Heart left ventricle (tissue), 16 donors: ENCODE measurements around the gene C19orf12. TPM values are rescaled to one million over a fixed set of nuclear protein-coding genes. Genes with fewer than 3 reads are reported as not detected.

ENCODE experiments used
- ATAC-seq, 4 donors: fragments of 200-7000 bp; cut with Tn5 transposase; one replicate each; pipeline ENCODE4 v1.9.1; 2020 to 2022; ENCODE audit warnings: moderate library complexity in 4 of 4, mild to moderate bottlenecking in 3 of 4, moderate number of reproducible peaks in 1 of 4
- DNase-seq, 5 donors: peaks; one replicate each; pipeline ENCODE4 v3.0.0-alpha.2; 2020
- H3K27ac ChIP-seq, 12 donors: fragments of 200-600 bp; sonication (generic) in 4 of 12; one replicate each; pipeline versions ENCODE4 v1.5.0 to v1.8.0; 2016 to 2022; ENCODE audit warnings: mild to moderate bottlenecking in 2 of 12
- H3K27me3 ChIP-seq, 9 donors: fragments of 200-600 bp; sonication (generic) in 2 of 9; one replicate each; pipeline versions ENCODE4 v1.5.1 to v1.8.0; 2016 to 2022; ENCODE audit warnings: mild to moderate bottlenecking in 3 of 9
- H3K36me3 ChIP-seq, 9 donors: fragments of 200-600 bp; sonication (generic) in 2 of 9; one replicate each; pipeline versions ENCODE4 v1.5.0 to v1.8.0; 2018 to 2022; ENCODE audit warnings: mild to moderate bottlenecking in 2 of 9
- H3K4me1 ChIP-seq, 12 donors: fragments of 200-600 bp; sonication (generic) in 4 of 12; one replicate each; pipeline versions ENCODE4 v1.5.0 to v1.8.0; 2016 to 2022; ENCODE audit warnings: mild to moderate bottlenecking in 3 of 12
- H3K4me3 ChIP-seq, 12 donors: fragments of 200-600 bp; sonication (generic) in 4 of 12; one replicate each; pipeline versions ENCODE4 v1.5.0 to v1.8.0; 2017 to 2022; ENCODE audit warnings: mild to moderate bottlenecking in 9 of 12, moderate library complexity in 4 of 12
- H3K9me3 ChIP-seq, 12 donors: fragments of 200-600 bp; sonication (generic) in 4 of 12; one replicate each; pipeline versions ENCODE4 v1.5.0 to v1.8.0; 2016 to 2022; ENCODE audit warnings: mild to moderate bottlenecking in 1 of 12
- POLR2A ChIP-seq, 2 donors: fragments of 450-650 bp; IDR thresholded peaks; one replicate each; pipeline ENCODE4 v1.6.1; 2017; ENCODE audit warnings: antibody characterized with exemption in 2 of 2, mild to moderate bottlenecking in 2 of 2, moderate library complexity in 2 of 2
- WGBS, 4 donors: extraction: QIAGEN DNeasy Blood & Tissue Kit in 2 of 4; methylation state at CpG; one replicate each; pipeline versions ENCODE4 v1.1.5 to v1.1.7; 2013 to 2018; 5-methylcytosine and 5-hydroxymethylcytosine counted together
- intact Hi-C, 10 donors: fragments of 100-400 bp; cut with DNase I; formaldehyde crosslinking; loops; one replicate each; pipeline versions ENCODE4 v1.11.1 to v1.14.2; 2022
- polyA plus RNA-seq, 2 donors: library from polyadenylated mRNA; stranded (reverse); fragments of 200-250 nt; gene quantifications; one replicate each; pipeline ENCODE4 v1.2.3, GENCODE V29; 2013
- total RNA-seq, 9 donors: library from RNA; depleted of rRNA in 2 of 9; stranded (reverse); fragments of >200 nt in 2 of 9; fragmentation: NEBNext Ultra II Directional in 3 of 9; extraction: Animal tissue kit (Norgen Biotek cat#: 25700) in 3 of 9; gene quantifications; one replicate each; pipeline versions ENCODE4 v1.1.0 to v1.2.4, GENCODE V29; 2016 to 2023
- TF ChIP-seq, protein P1 (sequence below), 12 donors: fragments of 200-600 bp; sonication (generic) in 4 of 12; IDR thresholded peaks; one replicate each; pipeline versions ENCODE4 v1.5.0 to v1.8.0; 2018 to 2022; ENCODE audit warnings: antibody characterized with exemption in 12 of 12, mild to moderate bottlenecking in 5 of 12
- donor health status: ischemic (EF 13 %, LVEDD 7.1; RV severe dilation, severe dysfunction).
- donor health status: healthy with polysubstance abuse.
- donor health status: DM: no; HTN: yes; CAD: no.
- donor health status: DM: no; HTN: no; CAD: no.
- donor health status: ischemic (EF 25% LVEDD 6.9; RV normal size, moderate dysfunction).
- donor health status: ischemic (EF 25% LVEDD 5.7; RV mildly dilated, moderate dysfunction).
- donor health status: healthy.
- donor health status: DM: yes; HTN: yes; CAD: no.
- donor health status: ischemic (EF 35%, LVEDD 5.7; RV mildly dilated, moderate dysfunction).
- donor health status: nonischemic (EF 11% LVEDD 7.7; RV severe dilation, severe dysfunction).
- donor health status: DM: yes; HTN: yes; CAD: no.
- donor health status: PGD.
- donor health status: ischemic (EF 29% LVEDD 5.4; RV normal size, mild dysfunction).
- donor health status: nonischemic (EF 23%, LVEDD 6.1; RV moderate dilation, normal function).

The C19orf12 gene
- total and polyA plus RNA-seq, 11 donors, result 34.0 to 80.3 (median 47.1) TPM

DNA sequence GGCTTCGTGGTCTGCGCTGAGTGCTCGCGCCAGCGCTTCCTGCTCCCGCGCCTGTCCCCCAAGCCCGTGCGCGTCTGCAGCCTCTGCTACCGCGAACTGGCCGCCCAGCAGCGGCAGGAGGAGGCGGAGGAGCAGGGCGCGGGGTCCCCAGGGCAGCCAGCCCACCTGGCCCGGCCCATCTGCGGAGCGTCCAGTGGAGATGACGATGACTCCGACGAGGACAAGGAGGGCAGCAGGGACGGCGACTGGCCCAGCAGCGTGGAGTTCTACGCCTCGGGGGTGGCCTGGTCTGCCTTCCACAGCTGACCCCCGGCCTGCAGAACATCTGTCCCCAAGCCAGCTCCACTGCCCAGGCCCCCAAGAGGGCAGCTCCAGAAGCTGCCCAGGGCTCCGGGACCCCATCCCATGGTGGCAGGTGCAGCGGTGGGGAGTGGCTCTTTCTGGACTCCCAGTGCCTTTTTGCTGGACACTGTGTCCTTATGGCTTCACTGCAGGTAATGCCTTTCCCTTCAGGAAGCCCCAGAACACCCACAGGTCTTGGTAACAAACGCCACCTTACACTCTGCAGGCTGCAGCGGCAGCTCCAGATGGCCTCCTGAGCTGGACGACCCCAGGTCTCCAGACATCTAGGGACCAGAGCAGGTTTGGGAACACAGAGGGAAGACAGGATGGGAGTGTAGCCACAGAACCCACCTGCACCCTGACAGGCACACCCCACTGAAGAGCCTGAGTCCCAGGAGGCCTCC lies 40.5 kb downstream of the C19orf12 start:
- H3K27me3 ChIP-seq, result no peaks in the 10 kb centered on the region
- peaks cover 7 to 93% (median 51%) of the 10 kb centered on the region in 12 donors for H3K4me1 ChIP-seq
- peaks cover 2 to 41% (median 24%) of the 10 kb centered on the region in 9 donors for H3K36me3 ChIP-seq
- no peak for TF ChIP-seq POLR2A (IDR thresholded peaks at IDR 0.05)
- TF ChIP-seq, protein P1, sequence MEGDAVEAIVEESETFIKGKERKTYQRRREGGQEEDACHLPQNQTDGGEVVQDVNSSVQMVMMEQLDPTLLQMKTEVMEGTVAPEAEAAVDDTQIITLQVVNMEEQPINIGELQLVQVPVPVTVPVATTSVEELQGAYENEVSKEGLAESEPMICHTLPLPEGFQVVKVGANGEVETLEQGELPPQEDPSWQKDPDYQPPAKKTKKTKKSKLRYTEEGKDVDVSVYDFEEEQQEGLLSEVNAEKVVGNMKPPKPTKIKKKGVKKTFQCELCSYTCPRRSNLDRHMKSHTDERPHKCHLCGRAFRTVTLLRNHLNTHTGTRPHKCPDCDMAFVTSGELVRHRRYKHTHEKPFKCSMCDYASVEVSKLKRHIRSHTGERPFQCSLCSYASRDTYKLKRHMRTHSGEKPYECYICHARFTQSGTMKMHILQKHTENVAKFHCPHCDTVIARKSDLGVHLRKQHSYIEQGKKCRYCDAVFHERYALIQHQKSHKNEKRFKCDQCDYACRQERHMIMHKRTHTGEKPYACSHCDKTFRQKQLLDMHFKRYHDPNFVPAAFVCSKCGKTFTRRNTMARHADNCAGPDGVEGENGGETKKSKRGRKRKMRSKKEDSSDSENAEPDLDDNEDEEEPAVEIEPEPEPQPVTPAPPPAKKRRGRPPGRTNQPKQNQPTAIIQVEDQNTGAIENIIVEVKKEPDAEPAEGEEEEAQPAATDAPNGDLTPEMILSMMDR (IDR thresholded peaks at IDR 0.05), result no peak
- intact Hi-C loops, result no loop called here
- ATAC-seq (no peak), DNase-seq (peak in 1 of 5 donors; percentile 22)
- H3K27ac ChIP-seq, result peak overlapping the region in 6 of 12 donors; percentile 7 to 92 (median 77)
- no peaks in the 10 kb centered on the region for H3K9me3 ChIP-seq
- H3K4me3 ChIP-seq, result no peak overlapping the region
- 96 to 98% (median 96%) methylated on average over 24 to 34 of the region's 34 CpGs for WGBS, 4 donors

DNA sequence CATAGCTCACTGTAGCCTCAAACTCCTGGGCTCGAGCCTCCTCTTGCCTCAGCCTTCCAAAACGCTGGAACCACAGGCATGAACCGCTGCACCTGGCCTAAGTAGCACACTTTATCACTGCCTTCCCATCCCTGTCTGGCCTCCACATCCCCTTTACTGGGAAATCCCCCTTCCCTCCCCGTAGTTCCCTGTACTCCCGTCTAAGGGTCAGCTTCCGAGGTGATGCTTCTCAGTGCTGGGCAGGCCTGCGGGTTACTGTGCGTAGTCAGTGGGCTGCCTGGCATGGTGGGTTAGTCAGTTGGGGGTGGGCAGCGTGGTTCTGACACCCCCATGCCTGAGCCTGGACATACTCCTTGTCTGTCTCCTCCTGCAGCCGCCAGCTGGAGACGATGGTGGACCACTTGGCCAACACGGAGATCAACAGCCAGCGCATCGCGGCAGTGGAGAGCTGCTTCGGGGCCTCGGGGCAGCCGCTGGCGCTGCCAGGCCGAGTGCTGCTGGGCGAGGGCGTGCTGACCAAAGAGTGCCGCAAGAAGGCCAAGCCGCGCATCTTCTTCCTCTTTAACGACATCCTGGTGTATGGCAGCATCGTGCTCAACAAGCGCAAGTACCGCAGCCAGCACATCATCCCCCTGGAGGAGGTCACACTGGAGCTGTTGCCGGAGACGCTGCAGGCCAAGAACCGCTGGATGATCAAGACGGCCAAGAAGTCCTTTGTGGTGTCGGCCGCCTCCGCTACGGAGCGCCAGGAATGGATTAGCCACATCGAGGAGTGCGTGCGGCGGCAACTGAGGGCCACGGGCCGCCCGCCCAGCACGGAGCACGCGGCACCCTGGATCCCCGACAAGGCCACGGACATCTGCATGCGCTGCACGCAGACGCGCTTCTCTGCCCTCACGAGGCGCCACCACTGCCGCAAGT lies 41.4 kb downstream of the C19orf12 start:
- peak overlapping the region in 9 of 12 donors; percentile 0 to 93 (median 61) for H3K27ac ChIP-seq
- intact Hi-C loops, result no loop called here
- DNase-seq, result peak in 1 of 5 donors; percentile 20
- H3K9me3 ChIP-seq, result no peaks in the 10 kb centered on the region
- peaks cover 2 to 41% (median 24%) of the 10 kb centered on the region in 9 donors for H3K36me3 ChIP-seq
- TF ChIP-seq POLR2A (IDR thresholded peaks at IDR 0.05), result no peak
- TF ChIP-seq, protein P1 (IDR thresholded peaks at IDR 0.05), result no peak
- H3K4me3 ChIP-seq, result peak overlapping the region in 1 of 12 donors; percentile 3
- peaks cover 10 to 96% (median 51%) of the 10 kb centered on the region in 12 donors for H3K4me1 ChIP-seq
- WGBS, 4 donors, result 92 to 95% (median 93%) methylated on average over 53 to 57 of the region's 57 CpGs
- H3K27me3 ChIP-seq, result no peaks in the 10 kb centered on the region
- no peak for ATAC-seq

DNA sequence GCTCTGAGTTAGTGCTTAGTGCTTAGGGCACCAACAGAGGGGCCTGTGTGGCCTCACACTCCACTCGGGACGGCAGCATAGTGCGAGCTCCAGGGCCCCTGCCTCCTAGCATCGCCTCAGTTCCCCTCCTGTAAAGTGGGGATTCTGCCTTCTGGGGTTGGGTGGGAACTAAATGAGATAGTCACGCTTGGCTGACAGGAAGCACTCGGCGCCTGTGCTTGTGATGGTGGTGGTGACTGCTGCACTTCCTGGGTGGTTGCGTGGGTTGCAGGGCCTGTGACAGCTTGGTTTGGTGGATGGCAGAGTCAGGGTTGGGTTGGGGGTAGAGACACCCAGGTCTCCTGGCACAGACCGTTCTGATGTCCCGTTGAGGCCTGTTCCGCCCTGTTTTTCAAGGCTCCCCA lies 42.1 kb downstream of the C19orf12 start:
- no peak for ATAC-seq
- 82 to 92% (median 85%) methylated on average over 4 to 11 of the region's 11 CpGs for WGBS, 4 donors

More for the DNA sequence above, 42.1 kb downstream of the C19orf12 start:
- peak in 1 of 5 donors; percentile 19 for DNase-seq
- Histone ChIP-seq H3K27me3 (no peaks in the 10 kb centered on the region), H3K27ac (peak overlapping the region in 11 of 12 donors; percentile 12 to 93 (median 69)), H3K4me3 (peak overlapping the region in 1 of 12 donors; percentile 8), H3K9me3 (no peaks in the 10 kb centered on the region), H3K36me3 (peaks cover 2 to 41% (median 24%) of the 10 kb centered on the region in 9 donors), H3K4me1 (peaks cover 10 to 96% (median 50%) of the 10 kb centered on the region in 12 donors)
- intact Hi-C loops, result no loop called here
- TF ChIP-seq, protein P1 (IDR thresholded peaks at IDR 0.05), result no peak
- no peak for TF ChIP-seq POLR2A (IDR thresholded peaks at IDR 0.05)
